Activated B cell treated with CpG ODN at 0.5 μM for 24 hours (primary cell): Measurements from ENCODE around the gene TSPAN9. TPM values are rescaled to one million over a fixed set of nuclear protein-coding genes. Genes with fewer than 3 reads are reported as not detected.

Experiments
- ATAC-seq: fragments of 200-7000 bp; cut with Tn5 transposase; one replicate; pipeline ENCODE4 v1.10.0; 2021; ENCODE audit warnings: low read depth, mild to moderate bottlenecking, moderate library complexity
- CTCF ChIA-PET: fragments of 350-600 bp; sonication (Branson Sonifier 250); formaldehyde crosslinking; loops from one replicate; lab custom pipeline; 2021; ENCODE audit warnings: antibody characterized with exemption; lab: Charles Lee
- POLR2A ChIA-PET: fragments of 350-600 bp; sonication (Branson Sonifier 250); formaldehyde crosslinking; loops from one replicate; lab custom pipeline; 2021; ENCODE audit warnings: antibody characterized with exemption; lab: Charles Lee
- DNase-seq: peaks from one replicate; pipeline ENCODE4 v3.0.0; 2022
- H3K27ac Mint-ChIP-seq: one replicate; pipeline ENCODE4 v1.8.0; 2020; ENCODE audit warnings: mixed read lengths
- H3K27me3 Mint-ChIP-seq: one replicate; pipeline ENCODE4 v1.8.0; 2021; ENCODE audit warnings: mixed read lengths
- H3K36me3 Mint-ChIP-seq: one replicate; pipeline ENCODE4 v1.8.0; 2021; ENCODE audit warnings: low read depth, mixed read lengths
- H3K4me1 Mint-ChIP-seq: one replicate; pipeline ENCODE4 v1.8.0; 2021; ENCODE audit warnings: mixed read lengths
- H3K4me3 Mint-ChIP-seq: one replicate; pipeline ENCODE4 v1.8.0; 2020; ENCODE audit warnings: mild to moderate bottlenecking, mixed read lengths
- H3K9me3 Mint-ChIP-seq: one replicate; pipeline ENCODE4 v1.8.0; 2020; ENCODE audit warnings: mixed read lengths
- CTCF ChIP-seq: fragments of 200-600 bp; IDR thresholded peaks from one replicate; pipeline ENCODE4 v1.8.0; 2022; ENCODE audit warnings: antibody characterized with exemption, mild to moderate bottlenecking
- intact Hi-C: fragments of 100-400 bp; cut with micrococcal nuclease; formaldehyde crosslinking; loops from one replicate; pipeline ENCODE4 v1.15.1; 2024
- total RNA-seq: library from RNA; stranded (reverse); gene quantifications from 2 replicates; pipeline ENCODE4 v1.2.3, GENCODE V29; 2022

Gene TSPAN9
- total RNA-seq: 0.20 and 0.54 TPM in 2 replicates

- Mint-ChIP-seq H3K4me3 (peak within 1 kb of the TSS; percentile 78), H3K27me3 (peaks cover 14% of the 10 kb centered on the region), H3K27ac (no peak within 1 kb of the TSS), H3K4me1 (peaks cover 12% of the 10 kb centered on the region), H3K36me3 (no peaks in the 10 kb centered on the region), H3K9me3 (no peaks in the 10 kb centered on the region)
- ChIA-PET POLR2A (no interaction called here), CTCF (no interaction called here)
- TF ChIP-seq CTCF: no peak
- intact Hi-C loops: loop anchor here (2.0 to 10.0 kb wide), 2 partner anchors 678 to 1244 kb away; partner anchors contain the start of genes CRACR2A and TIGAR
- peak; percentile 90 for ATAC-seq
- peak; percentile 75 for DNase-seq
Measured at GRCh38 chr12:3076730-3077571, at the start of gene TSPAN9. Gene TSPAN9, plus strand, starts transcription at chr12:3077379. Its CDS starts 123,815 bp downstream, at chr12:3201194.

GRCh38 chr12:3028108-3028507 is 49.1 kb upstream of the TSPAN9 start:
- ChIA-PET CTCF (no interaction called here), POLR2A (no interaction called here)
- no peak for DNase-seq
- Mint-ChIP-seq H3K4me1 (no peaks in the 10 kb centered on the region), H3K4me3 (no peak overlapping the region), H3K27me3 (no peaks in the 10 kb centered on the region), H3K9me3 (no peaks in the 10 kb centered on the region), H3K27ac (no peak overlapping the region), H3K36me3 (no peaks in the 10 kb centered on the region)
- intact Hi-C loops: no loop called here
- ATAC-seq: no peak
- no peak for TF ChIP-seq CTCF

GRCh38 chr12:3030821-3031429 is 46.3 kb upstream of the TSPAN9 start:
- no peaks in the 10 kb centered on the region for H3K27me3 Mint-ChIP-seq
- no peak for TF ChIP-seq CTCF

GRCh38 chr12:3032161-3032560 is 45.0 kb upstream of the TSPAN9 start:
- Mint-ChIP-seq H3K36me3 (no peaks in the 10 kb centered on the region), H3K27ac (no peak overlapping the region), H3K4me1 (no peaks in the 10 kb centered on the region), H3K4me3 (no peak overlapping the region), H3K9me3 (no peaks in the 10 kb centered on the region), H3K27me3 (no peaks in the 10 kb centered on the region)
- intact Hi-C loops: loop anchor here (10.0 kb wide), 1 partner anchor 337 kb away; no protein-coding TSS in a partner anchor
- DNase-seq (no peak), ATAC-seq (no peak)
- no peak for TF ChIP-seq CTCF
- POLR2A ChIA-PET: no interaction called here
- CTCF ChIA-PET: no interaction called here

More at GRCh38 chr12:3030821-3031429, 46.3 kb upstream of the TSPAN9 start:
- intact Hi-C loops: loop anchor here (10.0 kb wide), 1 partner anchor 336 kb away; no protein-coding TSS in a partner anchor
- ChIA-PET POLR2A (no interaction called here), CTCF (no interaction called here)
- H3K4me1 Mint-ChIP-seq: no peaks in the 10 kb centered on the region
- no peaks in the 10 kb centered on the region for H3K36me3 Mint-ChIP-seq
- ATAC-seq: no peak
- H3K4me3 Mint-ChIP-seq: no peak overlapping the region
- H3K9me3 Mint-ChIP-seq: no peaks in the 10 kb centered on the region
- no peak overlapping the region for H3K27ac Mint-ChIP-seq
- no peak for DNase-seq
